Esophagus (tissue), 2 donors: Measurements from ENCODE around the gene MACF1. TPM values are rescaled to one million over a fixed set of nuclear protein-coding genes. Genes with fewer than 3 reads are reported as not detected.
A peak's percentile ranks its signal among the peaks of the same experiment; 100 is the strongest.

Experiments used
- H3K27ac ChIP-seq, 2 donors: one replicate each; pipeline ENCODE4 v1.5.1; 2013; ENCODE audit warnings: low read depth in 2 of 2, mild to moderate bottlenecking in 2 of 2, inconsistent platforms in 1 of 2, low read length in 1 of 2, moderate library complexity in 1 of 2
- H3K27me3 ChIP-seq, 2 donors: one replicate each; pipeline ENCODE4 v1.6.1; 2013; ENCODE audit warnings: low read length in 2 of 2, control low read depth in 1 of 2, mild to moderate bottlenecking in 1 of 2; ENCODE audit not compliant: insufficient read depth in 2 of 2, control insufficient read depth in 1 of 2
- H3K36me3 ChIP-seq, 2 donors: one replicate each; pipeline ENCODE4 v1.6.1; 2013; ENCODE audit warnings: low read length in 1 of 2; ENCODE audit not compliant: control insufficient read depth in 2 of 2, insufficient read depth in 2 of 2
- H3K4me1 ChIP-seq, 2 donors: one replicate each; pipeline ENCODE4 v1.6.1; 2013; ENCODE audit warnings: low read length in 1 of 2; ENCODE audit not compliant: control insufficient read depth in 2 of 2, insufficient read depth in 2 of 2
- H3K4me3 ChIP-seq, 2 donors: one replicate each; pipeline ENCODE4 v1.5.1; 2013; ENCODE audit warnings: low read length in 2 of 2, mild to moderate bottlenecking in 2 of 2, low read depth in 1 of 2, moderate library complexity in 1 of 2
- H3K9me3 ChIP-seq, 2 donors: one replicate each; pipeline ENCODE4 v1.6.1; 2013; ENCODE audit warnings: mild to moderate bottlenecking in 2 of 2, low read depth in 1 of 2, low read length in 1 of 2, moderate library complexity in 1 of 2; ENCODE audit not compliant: control insufficient read depth in 2 of 2, insufficient read depth in 1 of 2
- WGBS, 2 donors: extraction: QIAGEN DNeasy Blood & Tissue Kit; methylation state at CpG; one replicate each; pipeline ENCODE4 v1.1.7; 2013; 5-methylcytosine and 5-hydroxymethylcytosine counted together
- polyA plus RNA-seq, 2 donors: library from polyadenylated mRNA; stranded (reverse); fragments of 200-250 nt; gene quantifications; one replicate each; pipeline ENCODE4 v1.2.3, GENCODE V29; 2013
- donor health status: healthy with polysubstance abuse.
- donor health status: Bipolar disorder and iron deficiency.

The MACF1 gene
- polyA plus RNA-seq, 2 donors: 35.2 to 40.1 TPM

GRCh38 chr1:39376656-39377055 lies 172.2 kb downstream of the MACF1 start:
- H3K4me1 ChIP-seq: no peaks in the 10 kb centered on the region
- no peak overlapping the region for H3K4me3 ChIP-seq
- H3K27me3 ChIP-seq: no peaks in the 10 kb centered on the region
- H3K27ac ChIP-seq: no peak overlapping the region
- WGBS, 2 donors: 96 to 97% methylated on average over 7 of the region's 7 CpGs
- no peaks in the 10 kb centered on the region for H3K9me3 ChIP-seq
- H3K36me3 ChIP-seq: peaks cover 2 to 9% of the 10 kb centered on the region in 2 donors

GRCh38 chr1:39378377-39378776 lies 173.9 kb downstream of the MACF1 start:
- Histone ChIP-seq H3K36me3 (peaks cover 3 to 11% of the 10 kb centered on the region in 2 donors), H3K27ac (no peak overlapping the region), H3K4me1 (no peaks in the 10 kb centered on the region), H3K4me3 (no peak overlapping the region), H3K9me3 (no peaks in the 10 kb centered on the region), H3K27me3 (no peaks in the 10 kb centered on the region)
- WGBS, 2 donors: 12 to 20% methylated on average over 2 of the region's 2 CpGs

DNA sequence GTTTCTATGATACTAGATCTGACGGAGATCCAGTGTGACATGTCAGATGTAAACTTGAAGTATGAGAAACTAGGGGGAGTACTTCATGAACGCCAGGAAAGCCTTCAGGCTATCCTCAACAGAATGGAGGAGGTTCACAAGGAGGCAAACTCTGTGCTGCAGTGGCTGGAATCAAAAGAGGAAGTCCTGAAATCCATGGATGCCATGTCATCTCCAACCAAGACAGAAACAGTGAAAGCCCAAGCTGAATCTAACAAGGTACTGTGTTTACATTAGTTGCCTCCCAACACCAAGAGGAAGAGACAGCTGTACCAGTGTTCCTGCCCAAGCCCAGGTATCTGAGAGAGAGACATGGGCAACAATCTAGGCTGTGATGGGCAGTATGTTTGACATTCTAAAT lies 174.7 kb downstream of the MACF1 start:
- Histone ChIP-seq H3K4me3 (no peak overlapping the region), H3K27me3 (no peaks in the 10 kb centered on the region), H3K9me3 (no peaks in the 10 kb centered on the region), H3K36me3 (peaks cover 3 to 11% of the 10 kb centered on the region in 2 donors), H3K4me1 (no peaks in the 10 kb centered on the region), H3K27ac (peak overlapping the region in 1 of 2 donors; percentile 10)
- 67 to 85% methylated on average over 2 of the region's 2 CpGs for WGBS, 2 donors

- no peak overlapping the region for H3K27ac ChIP-seq
- no peaks in the 10 kb centered on the region for H3K27me3 ChIP-seq
- no peaks in the 10 kb centered on the region for H3K9me3 ChIP-seq
- H3K4me3 ChIP-seq: no peak overlapping the region
- no peaks in the 10 kb centered on the region for H3K4me1 ChIP-seq
- H3K36me3 ChIP-seq: peaks cover 3 to 11% of the 10 kb centered on the region in 2 donors
Measured at GRCh38 chr1:39380036-39380435, 175.5 kb downstream of the MACF1 start.

DNA sequence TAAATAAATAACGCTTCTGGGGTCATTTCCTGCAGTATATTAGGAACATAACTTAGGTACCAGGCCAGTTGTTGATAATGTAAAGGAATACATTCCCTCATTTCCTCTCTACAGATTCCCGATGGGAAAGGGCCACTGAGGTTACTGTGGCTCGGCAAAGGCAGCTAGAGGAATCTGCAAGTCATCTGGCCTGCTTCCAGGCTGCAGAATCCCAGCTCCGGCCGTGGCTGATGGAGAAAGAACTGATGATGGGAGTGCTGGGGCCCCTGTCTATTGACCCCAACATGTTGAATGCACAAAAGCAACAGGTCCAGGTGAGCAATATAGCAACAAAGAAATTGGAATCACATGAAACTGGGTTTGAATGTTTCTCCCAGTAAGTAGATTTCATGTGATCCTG lies 177.3 kb downstream of the MACF1 start:
- no peaks in the 10 kb centered on the region for H3K9me3 ChIP-seq
- H3K4me3 ChIP-seq: no peak overlapping the region
- WGBS, 2 donors: 74 to 79% methylated on average over 5 of the region's 5 CpGs
- H3K36me3 ChIP-seq: peaks cover 9 to 16% of the 10 kb centered on the region in 2 donors
- H3K27me3 ChIP-seq: no peaks in the 10 kb centered on the region
- H3K4me1 ChIP-seq: no peaks in the 10 kb centered on the region
- H3K27ac ChIP-seq: no peak overlapping the region

- H3K27me3 ChIP-seq: no peaks in the 10 kb centered on the region
- H3K4me1 ChIP-seq: no peaks in the 10 kb centered on the region
- WGBS, 2 donors: 83 to 86% methylated on average over 2 of the region's 2 CpGs
- H3K4me3 ChIP-seq: no peak overlapping the region
- no peak overlapping the region for H3K27ac ChIP-seq
- peaks cover 13 to 24% of the 10 kb centered on the region in 2 donors for H3K36me3 ChIP-seq
- no peaks in the 10 kb centered on the region for H3K9me3 ChIP-seq
Measured at GRCh38 chr1:39384305-39384704, 179.8 kb downstream of the MACF1 start.

DNA sequence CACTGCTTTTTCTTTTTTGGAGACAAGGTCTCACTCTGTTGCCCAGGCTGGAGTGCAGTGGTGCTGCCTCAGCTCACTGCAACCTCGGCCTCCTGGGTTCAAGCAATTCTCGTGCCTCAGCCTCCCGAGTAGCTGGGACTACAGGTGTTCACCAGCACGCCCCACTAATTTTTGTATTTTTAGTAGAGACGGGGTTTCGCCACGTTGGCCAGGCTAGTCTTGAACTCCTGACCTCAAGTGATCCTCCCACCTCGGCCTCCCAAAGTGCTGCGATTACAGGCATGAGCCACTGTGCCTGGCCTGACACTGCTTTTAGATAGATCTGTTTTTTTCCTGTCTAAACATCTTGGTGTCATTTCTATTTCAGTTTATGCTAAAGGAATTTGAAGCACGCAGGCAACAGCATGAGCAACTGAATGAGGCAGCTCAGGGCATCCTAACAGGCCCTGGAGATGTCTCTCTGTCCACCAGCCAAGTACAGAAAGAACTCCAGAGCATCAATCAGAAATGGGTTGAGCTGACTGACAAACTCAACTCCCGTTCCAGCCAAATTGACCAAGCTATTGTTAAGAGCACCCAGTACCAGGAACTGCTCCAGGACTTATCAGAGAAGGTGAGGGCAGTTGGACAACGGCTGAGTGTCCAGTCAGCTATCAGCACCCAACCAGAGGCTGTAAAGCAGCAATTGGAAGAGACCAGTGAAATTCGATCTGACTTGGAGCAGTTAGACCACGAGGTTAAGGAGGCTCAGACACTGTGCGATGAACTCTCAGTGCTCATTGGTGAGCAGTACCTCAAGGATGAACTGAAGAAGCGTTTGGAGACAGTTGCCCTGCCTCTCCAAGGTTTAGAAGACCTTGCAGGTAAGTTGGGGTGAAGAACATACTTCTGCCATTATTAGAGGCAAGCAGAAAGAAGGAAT lies 180.8 kb downstream of the MACF1 start:
- Histone ChIP-seq H3K36me3 (peaks cover 13 to 23% of the 10 kb centered on the region in 2 donors), H3K27ac (peak overlapping the region in 1 of 2 donors; percentile 13), H3K27me3 (no peaks in the 10 kb centered on the region), H3K4me3 (no peak overlapping the region), H3K9me3 (no peaks in the 10 kb centered on the region), H3K4me1 (no peaks in the 10 kb centered on the region)
- 80 to 86% methylated on average over 16 of the region's 16 CpGs for WGBS, 2 donors

DNA sequence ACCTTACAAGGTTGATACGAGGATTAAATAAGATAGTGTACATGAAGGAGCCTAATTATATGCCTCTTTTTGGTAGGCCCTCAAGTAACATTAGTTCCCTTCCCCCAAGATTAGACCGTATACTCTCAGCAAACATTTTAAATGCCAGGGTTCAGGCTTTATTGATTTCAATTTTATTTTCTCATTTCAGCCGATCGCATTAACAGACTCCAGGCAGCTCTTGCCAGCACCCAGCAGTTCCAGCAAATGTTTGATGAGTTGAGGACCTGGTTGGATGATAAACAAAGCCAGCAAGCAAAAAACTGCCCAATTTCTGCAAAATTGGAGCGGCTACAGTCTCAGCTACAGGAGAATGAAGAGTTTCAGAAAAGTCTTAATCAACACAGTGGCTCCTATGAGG lies 182.5 kb downstream of the MACF1 start:
- Histone ChIP-seq H3K36me3 (peaks cover 10 to 16% of the 10 kb centered on the region in 2 donors), H3K4me1 (peaks cover 0 to 3% of the 10 kb centered on the region in 2 donors), H3K27me3 (no peaks in the 10 kb centered on the region), H3K4me3 (no peak overlapping the region), H3K27ac (no peak overlapping the region), H3K9me3 (no peaks in the 10 kb centered on the region)
- WGBS, 2 donors: 78 to 88% methylated on average over 5 of the region's 5 CpGs

DNA sequence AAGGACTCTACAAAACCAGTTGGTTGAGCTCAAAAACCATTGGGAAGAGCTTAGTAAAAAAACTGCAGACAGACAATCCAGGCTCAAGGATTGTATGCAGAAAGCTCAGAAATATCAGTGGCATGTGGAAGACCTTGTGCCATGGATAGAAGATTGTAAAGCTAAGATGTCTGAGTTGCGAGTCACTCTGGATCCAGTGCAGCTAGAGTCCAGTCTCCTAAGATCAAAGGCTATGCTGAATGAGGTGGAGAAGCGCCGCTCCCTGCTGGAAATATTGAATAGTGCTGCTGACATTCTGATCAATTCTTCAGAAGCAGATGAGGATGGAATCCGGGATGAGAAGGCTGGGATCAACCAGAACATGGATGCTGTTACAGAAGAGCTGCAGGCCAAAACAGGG lies 183.0 kb downstream of the MACF1 start:
- no peaks in the 10 kb centered on the region for H3K9me3 ChIP-seq
- no peak overlapping the region for H3K27ac ChIP-seq
- WGBS, 2 donors: 74 to 79% methylated on average over 4 of the region's 4 CpGs
- H3K4me1 ChIP-seq: peaks cover 0 to 3% of the 10 kb centered on the region in 2 donors
- H3K4me3 ChIP-seq: no peak overlapping the region
- peaks cover 10 to 16% of the 10 kb centered on the region in 2 donors for H3K36me3 ChIP-seq
- H3K27me3 ChIP-seq: no peaks in the 10 kb centered on the region
